ENCODE results near the gene ARL8A. TPM values are rescaled to one million over a fixed set of nuclear protein-coding genes. Genes with fewer than 3 reads are reported as not detected.

ARL8A gene
- total RNA-seq, 1 experiment from 2014 or later: 27.8 TPM

GRCh38 chr1:202160377-202160940 is 15.9 kb upstream of the ARL8A start, which contains the start of gene PTPN7:
Gene PTPN7 (minus strand): TSS chr1:202160602. CDS start chr1:202159402, 1,200 bp downstream.
- Histone ChIP-seq H3K4me1 (peaks cover 7% of the 10 kb centered on the region; the same call in 1 of the 2 replicates), H3K36me3 (ENCODE audit: control insufficient read depth, insufficient read depth, low read length) (no peaks in the 10 kb centered on the region), H3K27me3 (replicated peaks; ENCODE audit: control insufficient read depth, insufficient read depth, low read length) (no peaks in the 10 kb centered on the region), H3K9me3 (no peaks in the 10 kb centered on the region), H3K4me3 (ENCODE audit: low read depth, low read length) (no peak within 1 kb of the TSS)
- no peak for TF ChIP-seq CTCF (IDR thresholded peaks at IDR 0.05; ENCODE audit: insufficient read depth in 1 of 2, low read depth in 1 of 2, low read length in 1 of 2, severe bottlenecking in 1 of 2, unreplicated experiment in 1 of 2)
- Mint-ChIP-seq H3K4me1 (ENCODE audit: low read depth, unreplicated experiment) (no peaks in the 10 kb centered on the region), H3K9me3 (ENCODE audit: unreplicated experiment) (no peaks in the 10 kb centered on the region), H3K27ac (ENCODE audit: unreplicated experiment) (peak within 1 kb of the TSS; percentile 51), H3K36me3 (ENCODE audit: insufficient read depth, unreplicated experiment) (no peaks in the 10 kb centered on the region), H3K4me3 (ENCODE audit: unreplicated experiment) (no peak within 1 kb of the TSS), H3K27me3 (ENCODE audit: insufficient read depth, unreplicated experiment) (no peaks in the 10 kb centered on the region)
- no peak for DNase-seq
- no TSS peak for BruUV-seq (replicated peaks)
- ChIA-PET CTCF (interaction anchor here (1.0 kb wide), 1 partner anchor 13 kb away, joined by 3 read pairs; no protein-coding TSS in a partner anchor), POLR2A (interaction anchor here (0.6 kb wide), 1 partner anchor 35 kb away, joined by 6 read pairs; no protein-coding TSS in a partner anchor)
- intact Hi-C loops (cut with micrococcal nuclease; ENCODE audit: unreplicated experiment): no loop called here

- H3K27me3 ChIP-seq (replicated peaks; ENCODE audit: control insufficient read depth, insufficient read depth, low read length): no peaks in the 10 kb centered on the region
Measured at GRCh38 chr1:202159534-202160371, 15.2 kb upstream of the ARL8A start.

More at GRCh38 chr1:202159534-202160371, 15.2 kb upstream of the ARL8A start:
- Histone ChIP-seq H3K4me1 (peaks cover 7% of the 10 kb centered on the region; the same call in 1 of the 2 replicates), H3K36me3 (ENCODE audit: control insufficient read depth, insufficient read depth, low read length) (no peaks in the 10 kb centered on the region), H3K4me3 (ENCODE audit: low read depth, low read length) (no peak overlapping the region), H3K9me3 (no peaks in the 10 kb centered on the region)
- H3K36me3 Mint-ChIP-seq (ENCODE audit: insufficient read depth, unreplicated experiment): no peaks in the 10 kb centered on the region
- H3K27me3 Mint-ChIP-seq (ENCODE audit: insufficient read depth, unreplicated experiment): no peaks in the 10 kb centered on the region
- no peak overlapping the region for H3K27ac Mint-ChIP-seq (ENCODE audit: unreplicated experiment)
- intact Hi-C loops (cut with micrococcal nuclease; ENCODE audit: unreplicated experiment): no loop called here
- H3K4me3 Mint-ChIP-seq (ENCODE audit: unreplicated experiment): no peak overlapping the region
- ChIA-PET POLR2A (interaction anchor here (0.6 kb wide), 1 partner anchor 35 kb away, joined by 6 read pairs; no protein-coding TSS in a partner anchor), CTCF (interaction anchor here (1.0 to 1.4 kb wide), 2 partner anchors 12 to 29 kb away, joined by 3 read pairs; no protein-coding TSS in a partner anchor)
- TF ChIP-seq CTCF (IDR thresholded peaks at IDR 0.05; ENCODE audit: insufficient read depth in 1 of 2, low read depth in 1 of 2, low read length in 1 of 2, severe bottlenecking in 1 of 2, unreplicated experiment in 1 of 2): no peak
- no peak for DNase-seq
- no peaks in the 10 kb centered on the region for H3K9me3 Mint-ChIP-seq (ENCODE audit: unreplicated experiment)
- H3K4me1 Mint-ChIP-seq (ENCODE audit: low read depth, unreplicated experiment): no peaks in the 10 kb centered on the region
- BruUV-seq (replicated peaks): no TSS peak
